D721Med (cell line): ENCODE results near the gene PTOV1.

Experiments used
- DNase-seq: peaks from one replicate; pipeline ENCODE4 v3.0.0; 2011; ENCODE audit warnings: low spot score; ENCODE audit not compliant: insufficient read length
- FAIRE-seq: peaks from 2 replicates; lab custom pipeline; 2011; peaks lifted over from hg19 to GRCh38; lab: Jason Lieb, UNC
- TF ChIP-seq, protein P1 (sequence below): IDR thresholded peaks from 2 replicates; pipeline ENCODE4 v1.5.1; 2012; ENCODE audit warnings: mild to moderate bottlenecking, control low read depth; ENCODE audit not compliant: insufficient read depth; ENCODE audit errors: missing control alignments

PTOV1 gene

DNA sequence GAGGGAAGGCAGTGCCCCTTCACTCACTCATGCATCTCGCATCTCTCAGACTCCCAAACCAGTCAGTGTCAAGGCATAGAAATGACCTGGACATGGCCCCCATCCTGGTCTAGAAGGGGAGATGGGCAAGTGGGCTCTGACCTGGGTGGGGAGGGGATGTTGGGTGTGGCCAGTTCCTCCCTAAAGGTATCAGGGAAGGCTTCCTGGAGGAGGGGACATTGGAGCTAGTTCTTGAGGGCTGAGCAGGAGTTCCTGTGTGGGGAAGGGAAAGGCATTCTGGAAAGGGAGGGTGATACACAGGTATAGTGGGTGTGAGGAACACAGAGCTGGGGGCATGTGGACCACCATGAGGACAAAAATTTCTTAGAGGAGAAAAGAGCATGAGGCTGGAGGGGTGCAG is 41.8 kb downstream of the PTOV1 start:
- FAIRE-seq (no peak), DNase-seq (no peak)
- TF ChIP-seq, protein P1, sequence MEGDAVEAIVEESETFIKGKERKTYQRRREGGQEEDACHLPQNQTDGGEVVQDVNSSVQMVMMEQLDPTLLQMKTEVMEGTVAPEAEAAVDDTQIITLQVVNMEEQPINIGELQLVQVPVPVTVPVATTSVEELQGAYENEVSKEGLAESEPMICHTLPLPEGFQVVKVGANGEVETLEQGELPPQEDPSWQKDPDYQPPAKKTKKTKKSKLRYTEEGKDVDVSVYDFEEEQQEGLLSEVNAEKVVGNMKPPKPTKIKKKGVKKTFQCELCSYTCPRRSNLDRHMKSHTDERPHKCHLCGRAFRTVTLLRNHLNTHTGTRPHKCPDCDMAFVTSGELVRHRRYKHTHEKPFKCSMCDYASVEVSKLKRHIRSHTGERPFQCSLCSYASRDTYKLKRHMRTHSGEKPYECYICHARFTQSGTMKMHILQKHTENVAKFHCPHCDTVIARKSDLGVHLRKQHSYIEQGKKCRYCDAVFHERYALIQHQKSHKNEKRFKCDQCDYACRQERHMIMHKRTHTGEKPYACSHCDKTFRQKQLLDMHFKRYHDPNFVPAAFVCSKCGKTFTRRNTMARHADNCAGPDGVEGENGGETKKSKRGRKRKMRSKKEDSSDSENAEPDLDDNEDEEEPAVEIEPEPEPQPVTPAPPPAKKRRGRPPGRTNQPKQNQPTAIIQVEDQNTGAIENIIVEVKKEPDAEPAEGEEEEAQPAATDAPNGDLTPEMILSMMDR = no peak

DNA sequence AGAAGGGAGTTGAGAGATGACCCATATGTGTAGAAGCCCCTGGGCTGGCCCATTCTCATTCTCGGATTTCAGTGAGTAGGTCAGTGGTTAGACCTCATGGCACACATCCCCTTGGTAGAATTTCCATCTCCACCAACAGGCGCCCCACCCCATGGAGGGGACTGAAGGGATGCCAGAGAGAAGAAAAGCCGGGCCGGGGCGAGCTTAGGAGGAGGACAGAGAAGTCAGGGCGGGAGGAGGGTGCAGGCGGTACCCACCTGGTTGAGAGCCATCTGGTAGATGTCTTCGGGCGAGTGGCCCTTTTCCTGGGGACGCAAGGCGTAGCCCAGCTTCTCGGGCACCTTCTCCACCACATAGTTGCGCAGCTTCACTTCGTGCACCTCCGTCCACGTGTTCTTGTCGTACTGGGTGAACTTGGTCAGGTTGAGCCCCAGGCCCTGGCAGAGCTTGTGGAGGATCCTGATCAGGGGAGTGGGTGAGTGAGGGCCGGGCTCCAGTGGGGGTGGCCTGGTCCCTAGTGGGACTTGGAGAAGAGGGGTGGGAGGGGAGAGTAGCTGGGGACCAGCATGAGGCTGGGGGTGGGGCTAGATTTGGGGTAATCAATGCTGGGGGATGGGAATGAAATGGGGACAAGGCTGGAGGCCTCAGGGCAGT is 43.2 kb downstream of the PTOV1 start:
- no peak for DNase-seq
- no peak for FAIRE-seq
- TF ChIP-seq, protein P1 = no peak

- FAIRE-seq (no peak), DNase-seq (no peak)
Measured at GRCh38 chr19:49894879-49895565, 44.1 kb downstream of the PTOV1 start.

DNA sequence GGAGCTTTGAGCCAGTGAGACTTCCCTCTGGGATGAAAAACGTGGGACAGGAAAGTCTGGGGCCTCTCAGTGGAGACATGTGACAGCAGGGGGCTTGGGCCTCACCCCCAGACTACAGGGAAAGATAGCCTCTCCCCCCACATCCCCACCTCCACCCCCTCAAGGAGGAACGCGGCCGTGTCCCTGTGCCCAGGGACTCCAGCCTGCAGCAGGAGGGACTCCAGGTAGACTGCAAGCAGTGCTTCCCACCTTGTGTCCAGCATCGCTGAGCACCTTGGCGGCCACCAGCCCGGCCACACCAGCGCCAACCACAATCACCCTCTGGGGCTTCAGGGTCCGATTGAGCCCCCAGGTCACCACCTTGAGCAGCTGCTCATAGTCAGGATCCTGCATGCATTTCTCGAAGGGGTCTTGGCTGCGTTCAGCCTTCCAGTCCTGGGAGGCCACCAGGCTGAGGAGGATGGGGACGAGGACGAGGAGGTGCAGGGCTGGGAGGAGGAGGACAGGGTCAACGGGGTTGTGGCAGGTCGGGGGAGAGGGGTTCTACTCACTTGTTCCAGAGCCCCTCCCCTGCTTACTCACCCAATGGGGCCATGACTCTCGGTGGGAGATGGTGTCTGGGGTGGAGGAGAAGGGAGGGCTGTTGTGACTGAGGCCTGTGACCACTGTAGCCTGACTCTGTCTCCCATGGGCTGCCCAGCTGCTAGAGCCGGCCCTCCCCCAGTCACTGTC is 44.8 kb downstream of the PTOV1 start:
- TF ChIP-seq, protein P1 = no peak
- DNase-seq = no peak
- no peak for FAIRE-seq

More at GRCh38 chr19:49894879-49895565, 44.1 kb downstream of the PTOV1 start:
- TF ChIP-seq, protein P1 = no peak

- TF ChIP-seq, protein P1 = no peak
- FAIRE-seq = no peak
- no peak for DNase-seq
Measured at GRCh38 chr19:49896863-49897621, 46.1 kb downstream of the PTOV1 start, which contains the start of gene IL4I1. Gene IL4I1, minus strand, starts transcription at chr19:49896887. Its CDS starts 727 bp downstream, at chr19:49896160.

DNA sequence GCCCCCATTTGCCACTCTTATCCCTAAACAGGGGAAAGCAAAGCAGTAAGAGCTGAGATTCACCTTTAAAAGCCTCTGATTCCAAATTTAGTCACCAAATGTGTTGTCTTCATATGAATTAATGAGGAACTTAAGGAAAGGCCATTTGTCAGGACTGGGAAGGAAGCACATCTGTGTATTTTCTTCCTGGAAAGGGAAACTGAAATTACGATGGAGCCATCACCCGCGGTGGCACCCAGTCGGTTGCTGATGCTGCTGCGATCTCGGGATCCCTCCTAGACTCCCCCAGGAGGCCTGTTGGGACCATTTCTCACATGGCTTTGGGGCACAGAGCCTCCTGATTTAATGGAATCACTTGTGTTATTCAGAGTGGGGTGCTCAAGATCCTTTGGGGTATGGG is 53.2 kb downstream of the PTOV1 start:
- DNase-seq (no peak), FAIRE-seq (no peak)
- TF ChIP-seq, protein P1 = no peak
